ENCODE measurements around the gene PARD3B. TPM values are rescaled to one million over a fixed set of nuclear protein-coding genes. Genes with fewer than 3 reads are reported as not detected.

The PARD3B gene
- total RNA-seq, 1 experiment from 2014 or later: 6.4 TPM

- no peaks in the 10 kb centered on the region for H3K27me3 ChIP-seq (ENCODE audit: insufficient read depth, low read length)
- peaks cover 13 to 14% of the 10 kb centered on the region in 2 experiments for H3K4me1 Mint-ChIP-seq
- H3K9ac ChIP-seq (ENCODE audit: extremely low read depth, insufficient read length, low read length): no peak overlapping the region
- H3K18ac ChIP-seq (ENCODE audit: insufficient read length, low read depth, low read length): no peak overlapping the region
- peaks cover under 1 to 7% of the 10 kb centered on the region in 2 experiments; a peak in 3 of 5 replicates for H3K9me3 Mint-ChIP-seq
- no peaks in the 10 kb centered on the region for H3K23me2 ChIP-seq (ENCODE audit: insufficient read length, low read depth, low read length, poor library complexity, severe bottlenecking)
- peaks cover 2 to 6% (median 3%) of the 10 kb centered on the region in 3 experiments; a peak in 4 of 7 replicates for H3K36me3 Mint-ChIP-seq (ENCODE audit: insufficient read depth in 1 of 3, low read depth in 3 of 3)
- H3K27ac ChIP-seq (ENCODE audit: insufficient read length, low read depth, low read length): no peak overlapping the region
- no peak overlapping the region for H3K4ac ChIP-seq (ENCODE audit: low read depth, low read length)
- no peak overlapping the region for H4K8ac ChIP-seq (replicated peaks; ENCODE audit: insufficient read length, low read depth, low read length)
- H3K4me2 ChIP-seq (ENCODE audit: insufficient read depth, insufficient read length, low read length): no peak overlapping the region
- H3K14ac ChIP-seq (ENCODE audit: insufficient read depth, low read length): no peak overlapping the region
- H3K27me3 Mint-ChIP-seq (ENCODE audit: low read depth): no peaks in the 10 kb centered on the region
- no peak overlapping the region for H2AK5ac ChIP-seq (ENCODE audit: insufficient read length, low read length)
- no peak overlapping the region for H2BK15ac ChIP-seq (ENCODE audit: low read depth, low read length)
- H2BK12ac ChIP-seq (ENCODE audit: insufficient read length, low read depth, low read length): no peak overlapping the region
- H3K79me2 ChIP-seq (ENCODE audit: insufficient read depth, low read length): no peaks in the 10 kb centered on the region
- no peak overlapping the region for H3K4me3 Mint-ChIP-seq
- no CpG with 5 or more reads among the region's 1 CpG for WGBS (ENCODE audit: extremely low coverage, insufficient read length, low lambda C conversion rate)
- H3K56ac ChIP-seq (ENCODE audit: insufficient read length, low read depth, low read length): no peak overlapping the region
- no peak overlapping the region for H3K23ac ChIP-seq (ENCODE audit: insufficient read length, low read depth, low read length)
- no peak for TF ChIP-seq CTCF (conservative IDR thresholded peaks at IDR 0.05)
- H3K27ac Mint-ChIP-seq: no peak overlapping the region; a peak in 1 of 7 replicates
- no peaks in the 10 kb centered on the region for H3K9me3 ChIP-seq (ENCODE audit: control insufficient read depth, low read depth, low read length)
- no peaks in the 10 kb centered on the region; the same call in 1 of the 2 replicates for H3K4me1 ChIP-seq (ENCODE audit: insufficient read depth, low read length)
- H2BK5ac ChIP-seq (ENCODE audit: insufficient read length, low read length): no peak overlapping the region
- no peak for DNase-seq
- no peak overlapping the region for H3T11ph ChIP-seq (ENCODE audit: low read length)
- no peaks in the 10 kb centered on the region for H3K79me1 ChIP-seq (ENCODE audit: insufficient read depth, low read depth, low read length, poor library complexity, severe bottlenecking)
- H4K20me1 ChIP-seq (ENCODE audit: control insufficient read depth, insufficient read depth, insufficient read length): no peaks in the 10 kb centered on the region
- H2BK20ac ChIP-seq (ENCODE audit: low read depth, low read length, poor library complexity, severe bottlenecking): no peak overlapping the region
- H4K5ac ChIP-seq (ENCODE audit: insufficient read length, low read depth, low read length): no peak overlapping the region
- H2BK120ac ChIP-seq (ENCODE audit: low read depth, low read length, poor library complexity, severe bottlenecking): no peak overlapping the region
- H4K91ac ChIP-seq (ENCODE audit: insufficient read length, low read depth, low read length): no peak overlapping the region
- H2AFZ ChIP-seq (ENCODE audit: low read length): no peak overlapping the region
Measured at GRCh38 chr2:205610437-205610836, 1065.2 kb downstream of the PARD3B start.

All from H9 (cell line).